K562 (cell line): ENCODE data around the gene EAF1. TPM values are rescaled to one million over a fixed set of nuclear protein-coding genes. Genes with fewer than 3 reads are reported as not detected.

ENCODE experiments used
- ATAC-seq: fragments of 200-7000 bp; cut with Tn5 transposase; 3 replicates; pipeline ENCODE4 v1.9.1; 2020; ENCODE audit warnings: moderate library complexity
- BruUV-seq: library from RNA; stranded (reverse); fragments of 400-500 nt; replicated peaks from 2 replicates; lab custom pipeline; 2021; lab: Mats Ljungman, UMichigan
- CTCF ChIA-PET: fragments of 300-600 bp; formaldehyde crosslinking; extraction: SDS; loops from one replicate; lab custom pipeline; 2021; ENCODE audit warnings: low intra/inter-chr PET ratio; lab: Yijun Ruan, JAX
- POLR2A ChIA-PET: fragments of 300-600, 350-650 bp; sonication (Branson Sonifier 250); formaldehyde crosslinking; extraction: SDS; loops from one replicate; lab custom pipeline; 2021; ENCODE audit warnings: antibody characterized with exemption, inconsistent platforms; lab: Yijun Ruan, JAX
- DNase-seq, 4 experiments: peaks; one replicate each; pipeline versions ENCODE4 v3.0.0 to v3.0.0-alpha.2; 2011 to 2018; ENCODE audit warnings: low spot score in 3 of 4, mixed read lengths in 3 of 4; ENCODE audit errors: extremely low read depth in 1 of 4
- FAIRE-seq: peaks from 2 replicates; lab custom pipeline; 2011; peaks lifted over from hg19 to GRCh38; lab: Jason Lieb, UNC
- H2AFZ ChIP-seq: 2 replicates; pipeline ENCODE4 v1.6.0; 2011; ENCODE audit warnings: low read depth, low read length, control low read depth, inconsistent platforms
- H3K27ac ChIP-seq: fragments of 200-600 bp; 3 replicates; pipeline ENCODE4 v1.8.0; 2011; ENCODE audit warnings: low read depth, mild to moderate bottlenecking, control low read depth, inconsistent platforms, low read length, moderate library complexity, mixed read lengths; ENCODE audit errors: extremely low read depth
- H3K27me3 ChIP-seq, 2 experiments: fragments of 300-600 bp in 1 of 2; 2 replicates in 1 of 2; 3 replicates in 1 of 2; pipeline versions ENCODE4 v1.6.0 to v1.8.0; 2011; ENCODE audit warnings: inconsistent platforms in 2 of 2, low read length in 2 of 2, mild to moderate bottlenecking in 1 of 2, mixed read lengths in 1 of 2, moderate library complexity in 1 of 2; ENCODE audit not compliant: control insufficient read depth in 2 of 2, insufficient read depth in 2 of 2
- H3K36me3 ChIP-seq: fragments of 300-600 bp; 3 replicates; pipeline ENCODE4 v1.8.0; 2011; ENCODE audit warnings: mild to moderate bottlenecking, low read length, inconsistent platforms; ENCODE audit not compliant: control insufficient read depth, insufficient read depth
- H3K4me1 ChIP-seq, 2 experiments: fragments of 200-600 bp in 1 of 2; replicated peaks in 1 of 2; 2 replicates in 1 of 2; 3 replicates in 1 of 2; pipeline versions ENCODE4 v1.5.1 to v1.8.0; 2011; ENCODE audit warnings: inconsistent platforms in 2 of 2, low read length in 2 of 2, mild to moderate bottlenecking in 1 of 2, mixed read lengths in 1 of 2, moderate library complexity in 1 of 2; ENCODE audit not compliant: control insufficient read depth in 2 of 2, insufficient read depth in 2 of 2
- H3K4me2 ChIP-seq: 2 replicates; pipeline ENCODE4 v1.6.1; 2011; ENCODE audit warnings: low read length, control low read depth, inconsistent platforms, mixed read lengths; ENCODE audit not compliant: insufficient read depth
- H3K4me3 ChIP-seq: fragments of 200-600 bp; sonication (generic), shearing (Covaris generic); 2 replicates; pipeline ENCODE4 v1.5.1; 2016; ENCODE audit warnings: control low read depth, inconsistent platforms
- H3K79me2 ChIP-seq: fragments of 200-600 bp; 3 replicates; pipeline ENCODE4 v1.8.0; 2011; ENCODE audit warnings: low read length, inconsistent platforms; ENCODE audit not compliant: control insufficient read depth, insufficient read depth
- H3K9ac ChIP-seq, 2 experiments: 2 replicates each; pipeline versions ENCODE4 v1.6.0 to v1.6.1; 2011; ENCODE audit warnings: low read depth in 2 of 2, low read length in 2 of 2, control low read depth in 1 of 2, inconsistent platforms in 1 of 2, mild to moderate bottlenecking in 1 of 2, mixed read lengths in 1 of 2; ENCODE audit not compliant: insufficient read depth in 1 of 2
- H3K9me1 ChIP-seq: one replicate; pipeline ENCODE4 v1.6.0; 2011; ENCODE audit warnings: inconsistent platforms, mild to moderate bottlenecking, low read length, moderate library complexity; ENCODE audit not compliant: control insufficient read depth, insufficient read depth
- H3K9me3 ChIP-seq: replicated peaks from 2 replicates; pipeline ENCODE4 v1.5.1; 2011; ENCODE audit warnings: low read depth, low read length, inconsistent platforms; ENCODE audit not compliant: control insufficient read depth, insufficient read depth
- H4K20me1 ChIP-seq: replicated peaks from 2 replicates; pipeline ENCODE4 v1.6.1; 2011; ENCODE audit warnings: low read length, inconsistent platforms, mixed read lengths; ENCODE audit not compliant: control insufficient read depth, insufficient read depth
- BRCA1 ChIP-seq, 2 experiments: fragments of 450-650 bp in 1 of 2; sonication (generic) in 1 of 2; formaldehyde crosslinking in 1 of 2; IDR thresholded peaks; 2 replicates each; pipeline versions ENCODE4 v1.5.0 to v1.6.1; 2017 to 2020; ENCODE audit warnings: mild to moderate bottlenecking in 1 of 2, missing genetic modification reagents in 1 of 2
- EP300 ChIP-seq: IDR thresholded peaks from 2 replicates; pipeline ENCODE4 v1.6.1; 2012; ENCODE audit warnings: low read length, improper control_type of control experiment
- FOXP1 ChIP-seq: sonication (generic); formaldehyde crosslinking; IDR thresholded peaks from 2 replicates; pipeline ENCODE4 v1.8.0; 2022; ENCODE audit warnings: mild to moderate bottlenecking, missing genetic modification reagents
- HNRNPH1 ChIP-seq: fragments of 200-400 bp; formaldehyde crosslinking; optimal IDR thresholded peaks from 2 replicates; pipeline ENCODE3; 2017; ENCODE audit warnings: low read depth, mild to moderate bottlenecking, low read length, moderate library complexity
- MCM2 ChIP-seq: fragments of 450-650 bp; IDR thresholded peaks from 2 replicates; pipeline ENCODE4 v1.6.1; 2017; ENCODE audit warnings: low read depth, mild to moderate bottlenecking
- RB1 ChIP-seq: fragments of 450-650 bp; IDR thresholded peaks from 2 replicates; pipeline ENCODE4 v1.6.1; 2017; ENCODE audit warnings: low read depth, mild to moderate bottlenecking
- RBM34 ChIP-seq: fragments of 200-400 bp; formaldehyde crosslinking; IDR thresholded peaks from 2 replicates; pipeline ENCODE4 v1.6.1; 2018; ENCODE audit warnings: low read length, borderline replicate concordance; ENCODE audit not compliant: insufficient read depth
- RFX5 ChIP-seq: IDR thresholded peaks from 2 replicates; pipeline ENCODE4 v1.6.1; 2011; ENCODE audit warnings: low read depth, mild to moderate bottlenecking, improper control_type of control experiment, low read length
- RUNX1 ChIP-seq: sonication (generic); IDR thresholded peaks from 2 replicates; pipeline ENCODE4 v1.6.1; 2016; ENCODE audit warnings: antibody characterized with exemption, low read depth
- SIN3B ChIP-seq: fragments of 450-650 bp; IDR thresholded peaks from 2 replicates; pipeline ENCODE4 v1.6.1; 2017; ENCODE audit warnings: low read depth, mild to moderate bottlenecking, moderate library complexity
- SP1 ChIP-seq: sonication (generic); formaldehyde crosslinking; IDR thresholded peaks from 2 replicates; pipeline ENCODE4 v1.8.1; 2022; ENCODE audit warnings: mild to moderate bottlenecking, missing genetic modification reagents
- SRSF3 ChIP-seq: fragments of 200-400 bp; formaldehyde crosslinking; IDR thresholded peaks from 2 replicates; pipeline ENCODE4 v1.6.1; 2016; ENCODE audit warnings: mild to moderate bottlenecking, low read length, moderate library complexity; ENCODE audit not compliant: insufficient read depth
- SRSF7 ChIP-seq: fragments of 200-400 bp; formaldehyde crosslinking; optimal IDR thresholded peaks from 2 replicates; pipeline ENCODE3; 2017; ENCODE audit warnings: mild to moderate bottlenecking, low read depth, low read length
- TEAD1 ChIP-seq, 2 experiments: fragments of 450-650 bp in 1 of 2; sonication (generic) in 1 of 2; formaldehyde crosslinking; IDR thresholded peaks; 2 replicates each; pipeline versions ENCODE4 v1.4.0 to v1.8.0; 2020 to 2022; ENCODE audit warnings: mild to moderate bottlenecking in 2 of 2, missing genetic modification reagents in 1 of 2
- TSC22D4 ChIP-seq: fragments of 450-650 bp; IDR thresholded peaks from 2 replicates; pipeline ENCODE4 v1.6.1; 2016; ENCODE audit warnings: missing genetic modification characterization, missing biosample characterization, control low read depth
- ZNF146 ChIP-seq: IDR thresholded peaks from one replicate; pipeline ENCODE4 v1.6.1; 2018; ENCODE audit warnings: missing compliant biosample characterization; ENCODE audit not compliant: unreplicated experiment
- ZNF282 ChIP-seq: sonication (generic); formaldehyde crosslinking; IDR thresholded peaks from 2 replicates; pipeline ENCODE4 v1.8.1; 2023; ENCODE audit warnings: missing genetic modification reagents
- ZNF830 ChIP-seq: fragments of 250-450 bp; sonication (Bioruptor Pico); IDR thresholded peaks from 2 replicates; pipeline ENCODE4 v1.5.0; 2021; ENCODE audit warnings: mild to moderate bottlenecking
- WGBS: fragments of 100-300 bp; shearing (Covaris generic); methylation state at CpG from one replicate; pipeline ENCODE4 v1.1.6; 2016; ENCODE audit warnings: low coverage, mixed read lengths; ENCODE audit not compliant: insufficient coverage; ENCODE audit errors: missing lambda C conversion rate; 5-methylcytosine and 5-hydroxymethylcytosine counted together
- in situ Hi-C: fragments of 300-500 bp; cut with MboI; formaldehyde crosslinking; loops from 4 replicates; pipeline ENCODE4 v1.15.0; 2018; ENCODE audit warnings: inconsistent platforms, mixed read lengths
- intact Hi-C: fragments of 100-400 bp; cut with micrococcal nuclease; formaldehyde crosslinking; loops from 2 replicates; pipeline ENCODE4 v1.14.2; 2022
- polyA plus RNA-seq, 8 experiments: library from polyadenylated mRNA; depleted of rRNA in 4 of 8; stranded (reverse) in 5 of 8; unstranded in 3 of 8; fragments of >200 nt; fragmentation: Nextera tagmentation in 2 of 8; fragmentation: Illumina TruSeq in 1 of 8; extraction: Ambion mirVana in 2 of 8; extraction: Trizol in 1 of 8; gene quantifications; 2 replicates each; pipeline versions ENCODE4 v1.2.1 to v1.2.3, GENCODE V29; 2011 to 2014; ENCODE audit warnings: inconsistent platforms in 1 of 8, missing spikeins in 1 of 8
- total RNA-seq, 7 experiments: library from RNA; depleted of rRNA in 6 of 7; stranded (reverse); fragments of >200 nt in 6 of 7; fragmentation: Illumina TruSeq in 2 of 7; extraction: Trizol in 2 of 7; gene quantifications; 2 replicates each; pipeline versions ENCODE4 v1.2.1 to v1.2.3, GENCODE V29; 2011 to 2021; ENCODE audit warnings: low replicate concordance in 1 of 7
- TF ChIP-seq, protein P1 (sequence below): fragments of 450-650 bp; IDR thresholded peaks from 2 replicates; pipeline ENCODE4 v1.6.1; 2014; ENCODE audit warnings: low read depth, mild to moderate bottlenecking, moderate library complexity, borderline replicate concordance

Gene EAF1
- total and polyA plus RNA-seq, 9 of the 15 experiments (the other 6 are each of a cell fraction or from before 2014, with no cell fraction given), result 7.0 to 26.8 (median 20.4) TPM

DNA sequence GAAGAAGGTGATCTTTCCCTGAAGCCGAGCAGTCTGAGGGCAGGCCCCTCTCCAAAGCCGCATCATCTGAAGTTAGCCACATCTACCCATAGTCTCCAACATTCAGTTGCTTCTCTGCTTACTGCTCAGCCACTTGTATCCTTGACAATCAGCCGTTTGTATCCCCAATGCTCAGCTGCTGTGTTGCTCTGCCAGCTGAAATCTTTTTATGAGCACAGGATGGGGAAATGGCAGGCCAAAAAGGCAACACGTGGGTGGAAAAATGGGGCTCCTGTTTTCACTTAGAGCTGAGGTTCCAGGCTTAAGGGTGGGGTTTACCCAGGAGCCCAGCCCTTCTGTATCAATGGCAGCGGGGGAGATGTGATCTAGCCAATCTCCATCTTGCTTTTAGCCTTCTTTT lies 36.4 kb upstream of the EAF1 start:
- ChIA-PET POLR2A (no interaction called here), CTCF (no interaction called here)
- in situ Hi-C loops, result no loop called here
- Histone ChIP-seq H3K4me3 (no peak overlapping the region), H2AFZ (no peak overlapping the region), H3K4me2 (no peak overlapping the region), H3K4me1 (no peaks in the 10 kb centered on the region), H3K27ac (no peak overlapping the region), H3K79me2 (no peaks in the 10 kb centered on the region), H4K20me1 (no peaks in the 10 kb centered on the region), H3K9me3 (no peaks in the 10 kb centered on the region), H3K9ac (no peak overlapping the region), H3K36me3 (no peaks in the 10 kb centered on the region), H3K27me3 (no peaks in the 10 kb centered on the region; a peak in 2 of 5 replicates), H3K9me1 (no peaks in the 10 kb centered on the region)
- no peak for TF ChIP-seq RFX5
- no peak for TF ChIP-seq ZNF830 (CRISPR knock-in tag)
- no peak for TF ChIP-seq HNRNPH1
- TF ChIP-seq, protein P1, sequence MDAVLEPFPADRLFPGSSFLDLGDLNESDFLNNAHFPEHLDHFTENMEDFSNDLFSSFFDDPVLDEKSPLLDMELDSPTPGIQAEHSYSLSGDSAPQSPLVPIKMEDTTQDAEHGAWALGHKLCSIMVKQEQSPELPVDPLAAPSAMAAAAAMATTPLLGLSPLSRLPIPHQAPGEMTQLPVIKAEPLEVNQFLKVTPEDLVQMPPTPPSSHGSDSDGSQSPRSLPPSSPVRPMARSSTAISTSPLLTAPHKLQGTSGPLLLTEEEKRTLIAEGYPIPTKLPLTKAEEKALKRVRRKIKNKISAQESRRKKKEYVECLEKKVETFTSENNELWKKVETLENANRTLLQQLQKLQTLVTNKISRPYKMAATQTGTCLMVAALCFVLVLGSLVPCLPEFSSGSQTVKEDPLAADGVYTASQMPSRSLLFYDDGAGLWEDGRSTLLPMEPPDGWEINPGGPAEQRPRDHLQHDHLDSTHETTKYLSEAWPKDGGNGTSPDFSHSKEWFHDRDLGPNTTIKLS, result no peak
- no peak for TF ChIP-seq EP300
- TF ChIP-seq RBM34, result no peak
- no peak for TF ChIP-seq RB1
- no peak for TF ChIP-seq RUNX1
- TF ChIP-seq BRCA1 (IDR thresholded peaks at IDR 0.05), result no peak
- no peak for TF ChIP-seq BRCA1 (CRISPR knock-in tag; IDR thresholded peaks at IDR 0.05)
- TF ChIP-seq ZNF282 (CRISPR knock-in tag), result no peak
- TF ChIP-seq MCM2, result no peak
- TF ChIP-seq SIN3B, result no peak
- no peak for TF ChIP-seq SP1 (CRISPR knock-in tag)
- no peak for TF ChIP-seq SRSF7
- no peak for TF ChIP-seq SRSF3
- no peak for TF ChIP-seq FOXP1 (CRISPR knock-in tag)
- no peak for TF ChIP-seq TSC22D4
- TF ChIP-seq TEAD1 (CRISPR knock-in tag; IDR thresholded peaks at IDR 0.05), result no peak
- no peak for TF ChIP-seq ZNF146 (CRISPR knock-in tag)
- DNase-seq (no peak), FAIRE-seq (no peak), ATAC-seq (peak; percentile 20; the same call in 1 of the 3 replicates)
- WGBS, result 17% methylated on average over 5 of the region's 5 CpGs
- intact Hi-C loops, result no loop called here
- BruUV-seq, result no TSS peak
